H1 (cell line): ENCODE data around the gene SPP1.

Experiments used
- CHD1 ChIP-seq: IDR thresholded peaks from 2 replicates; pipeline ENCODE4 v1.6.1; 2012; ENCODE audit warnings: low read depth, low read length, improper control_type of control experiment
- CTCF ChIP-seq, 3 experiments: IDR thresholded peaks; 1 replicate in 2 of 3; 2 replicates in 1 of 3; pipeline versions ENCODE4 v1.5.1 to v1.6.1; 2011; ENCODE audit warnings: low read length in 3 of 3, mild to moderate bottlenecking in 3 of 3, inconsistent platforms in 2 of 3, low read depth in 1 of 3, moderate library complexity in 1 of 3; ENCODE audit not compliant: insufficient read depth in 1 of 3; ENCODE audit errors: control extremely low read depth in 1 of 3
- NANOG ChIP-seq: IDR thresholded peaks from 2 replicates; pipeline ENCODE4 v1.6.1; 2011; ENCODE audit warnings: low read length, low read depth, mild to moderate bottlenecking, inconsistent platforms; ENCODE audit not compliant: insufficient read depth, poor library complexity, severe bottlenecking
- PHF8 ChIP-seq: fragments of 200-600 bp; sonication (generic); conservative IDR thresholded peaks from 2 replicates; pipeline ENCODE4 v1.7.1; 2012; ENCODE audit warnings: low read depth, mild to moderate bottlenecking, inconsistent platforms, low read length, moderate library complexity
- POLR2A ChIP-seq, 2 experiments: IDR thresholded peaks; 1 replicate in 1 of 2; 2 replicates in 1 of 2; pipeline ENCODE4 v1.6.1; 2011; ENCODE audit warnings: low read depth in 2 of 2, low read length in 2 of 2, mild to moderate bottlenecking in 2 of 2; ENCODE audit errors: control extremely low read depth in 1 of 2
- RFX5 ChIP-seq: IDR thresholded peaks from 2 replicates; pipeline ENCODE4 v1.6.1; 2011; ENCODE audit warnings: low read depth, low read length, improper control_type of control experiment, borderline replicate concordance
- TAF1 ChIP-seq: IDR thresholded peaks from 2 replicates; pipeline ENCODE4 v1.6.1; 2011; ENCODE audit warnings: mild to moderate bottlenecking, low read depth, low read length

- TF ChIP-seq RFX5 (no peak), POLR2A (IDR thresholded peaks at IDR 0.05; ENCODE audit: control extremely low read depth in 1 of 2, low read depth in 2 of 2, low read length in 2 of 2) (no peak), CTCF (IDR thresholded peaks at IDR 0.05; ENCODE audit: control extremely low read depth in 1 of 3, insufficient read depth in 1 of 3, low read depth in 1 of 3, low read length in 3 of 3) (peak; percentile 63 to 74 (median 70)), PHF8 (no peak), TAF1 (no peak), NANOG (no peak), CHD1 (no peak)
Measured at GRCh38 chr4:87965501-87965975, 10.0 kb upstream of the SPP1 start.
